ENCODE measurements around the gene USP19. TPM values are rescaled to one million over a fixed set of nuclear protein-coding genes. Genes with fewer than 3 reads are reported as not detected.

The USP19 gene
- total RNA-seq, 1 donor from 2014 or later, result 75.3 TPM

- no peak for ATAC-seq (ENCODE audit: low read depth)
- H3K4me1 Mint-ChIP-seq, result peaks cover 3% of the 10 kb centered on the region
- intact Hi-C loops (cut with micrococcal nuclease), result no loop called here
- ChIA-PET CTCF (no interaction called here), POLR2A (interaction anchor here (0.9 kb wide), 1 partner anchor 17 kb away, joined by 3 read pairs; the partner anchor contains the start of gene QRICH1)
- no peak overlapping the region for H3K27ac Mint-ChIP-seq
- TF ChIP-seq, protein P1, sequence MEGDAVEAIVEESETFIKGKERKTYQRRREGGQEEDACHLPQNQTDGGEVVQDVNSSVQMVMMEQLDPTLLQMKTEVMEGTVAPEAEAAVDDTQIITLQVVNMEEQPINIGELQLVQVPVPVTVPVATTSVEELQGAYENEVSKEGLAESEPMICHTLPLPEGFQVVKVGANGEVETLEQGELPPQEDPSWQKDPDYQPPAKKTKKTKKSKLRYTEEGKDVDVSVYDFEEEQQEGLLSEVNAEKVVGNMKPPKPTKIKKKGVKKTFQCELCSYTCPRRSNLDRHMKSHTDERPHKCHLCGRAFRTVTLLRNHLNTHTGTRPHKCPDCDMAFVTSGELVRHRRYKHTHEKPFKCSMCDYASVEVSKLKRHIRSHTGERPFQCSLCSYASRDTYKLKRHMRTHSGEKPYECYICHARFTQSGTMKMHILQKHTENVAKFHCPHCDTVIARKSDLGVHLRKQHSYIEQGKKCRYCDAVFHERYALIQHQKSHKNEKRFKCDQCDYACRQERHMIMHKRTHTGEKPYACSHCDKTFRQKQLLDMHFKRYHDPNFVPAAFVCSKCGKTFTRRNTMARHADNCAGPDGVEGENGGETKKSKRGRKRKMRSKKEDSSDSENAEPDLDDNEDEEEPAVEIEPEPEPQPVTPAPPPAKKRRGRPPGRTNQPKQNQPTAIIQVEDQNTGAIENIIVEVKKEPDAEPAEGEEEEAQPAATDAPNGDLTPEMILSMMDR (IDR thresholded peaks at IDR 0.05), result no peak
- no peak overlapping the region for H3K4me3 Mint-ChIP-seq
- no peaks in the 10 kb centered on the region for H3K27me3 Mint-ChIP-seq
- H3K9me3 Mint-ChIP-seq, result no peaks in the 10 kb centered on the region
- H3K36me3 Mint-ChIP-seq (ENCODE audit: low read depth), result peaks cover 68% of the 10 kb centered on the region
- DNase-seq, result no peak
Measured at GRCh38 chr3:49110780-49111179, 9.8 kb downstream of the USP19 start.

DNA sequence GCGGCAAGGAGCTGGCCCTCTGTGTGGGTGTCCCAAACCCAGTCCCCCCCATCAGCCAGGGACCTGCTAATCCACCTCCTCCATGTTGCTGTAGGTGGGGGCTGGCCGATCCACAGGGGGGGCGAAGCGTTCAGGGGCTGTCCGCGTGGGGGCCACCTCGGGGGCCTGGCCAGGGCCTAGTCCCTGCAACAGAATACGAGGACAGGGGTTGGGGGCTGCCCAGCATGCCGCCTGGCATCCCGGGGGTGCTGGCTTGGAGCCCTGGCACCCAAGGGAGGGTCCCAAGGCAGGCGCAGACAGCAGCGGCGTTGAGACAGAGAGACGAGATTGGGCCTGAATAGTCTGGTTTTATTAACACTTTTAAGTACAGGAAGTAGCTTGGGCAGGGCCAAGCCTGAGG is 12.3 kb downstream of the USP19 start:
- H3K27me3 Mint-ChIP-seq, result no peaks in the 10 kb centered on the region
- DNase-seq (no peak), ATAC-seq (ENCODE audit: low read depth) (no peak)
- intact Hi-C loops (cut with micrococcal nuclease), result no loop called here
- no peaks in the 10 kb centered on the region for H3K9me3 Mint-ChIP-seq
- peaks cover 25% of the 10 kb centered on the region for H3K4me1 Mint-ChIP-seq
- H3K36me3 Mint-ChIP-seq (ENCODE audit: low read depth), result peaks cover 54% of the 10 kb centered on the region
- ChIA-PET CTCF (no interaction called here), POLR2A (interaction anchor here (1.6 kb wide), 1 partner anchor 14 kb away, joined by 4 read pairs; the partner anchor contains the start of gene QRICH1)
- TF ChIP-seq, protein P1 (IDR thresholded peaks at IDR 0.05), result no peak
- no peak overlapping the region for H3K27ac Mint-ChIP-seq
- no peak overlapping the region for H3K4me3 Mint-ChIP-seq

- TF ChIP-seq, protein P1 (IDR thresholded peaks at IDR 0.05), result no peak
Measured at GRCh38 chr3:49104427-49105291, 16.0 kb downstream of the USP19 start, which contains the start of gene QARS1. TSS of gene QARS1 (minus strand) at chr3:49104757. CDS start at chr3:49104733, 24 bp downstream.

GRCh38 chr3:49104052-49104426 is 16.6 kb downstream of the USP19 start:
- peaks cover 54% of the 10 kb centered on the region for H3K36me3 Mint-ChIP-seq (ENCODE audit: low read depth)
- POLR2A ChIA-PET, result interaction anchor here (0.6 to 5.4 kb wide), 6 partner anchors 10 to 1138 kb away, joined by 3 to 57 read pairs (median 8); partner anchors contain the start of genes IMPDH2, NDUFAF3, QRICH1 and USP19
- peaks cover 28% of the 10 kb centered on the region for H3K4me1 Mint-ChIP-seq
- DNase-seq (no peak), ATAC-seq (ENCODE audit: low read depth) (no peak)
- H3K9me3 Mint-ChIP-seq, result no peaks in the 10 kb centered on the region
- H3K27me3 Mint-ChIP-seq, result no peaks in the 10 kb centered on the region
- H3K27ac Mint-ChIP-seq, result peak overlapping the region; percentile 97
- intact Hi-C loops (cut with micrococcal nuclease), result loop anchor here (1.0 kb wide), 3 partner anchors 10 to 236 kb away; partner anchors contain the start of genes QRICH1, USP19 and USP4
- CTCF ChIA-PET, result interaction anchor here (1.0 kb wide), 1 partner anchor 10 kb away, joined by 5 read pairs; the partner anchor contains the start of gene QRICH1
- peak overlapping the region; percentile 98 for H3K4me3 Mint-ChIP-seq
- TF ChIP-seq, protein P1 (IDR thresholded peaks at IDR 0.05), result no peak

More at GRCh38 chr3:49104427-49105291, 16.0 kb downstream of the USP19 start, which contains the start of gene QARS1:
- ChIA-PET CTCF (interaction anchor here (1.0 kb wide), 1 partner anchor 10 kb away, joined by 5 read pairs; the partner anchor contains the start of gene QRICH1), POLR2A (interaction anchor here (0.6 to 5.4 kb wide), 9 partner anchors 10 to 1139 kb away, joined by 3 to 57 read pairs (median 4); partner anchors contain the start of genes IMPDH2, NDUFAF3, QRICH1 and USP19)
- Mint-ChIP-seq H3K9me3 (no peaks in the 10 kb centered on the region), H3K27ac (peak within 1 kb of the TSS; percentile 97), H3K4me3 (peak within 1 kb of the TSS; percentile 98), H3K27me3 (no peaks in the 10 kb centered on the region), H3K36me3 (ENCODE audit: low read depth) (peaks cover 54% of the 10 kb centered on the region), H3K4me1 (peaks cover 28% of the 10 kb centered on the region)
- intact Hi-C loops (cut with micrococcal nuclease), result loop anchor here (1.0 kb wide), 3 partner anchors 10 to 236 kb away; partner anchors contain the start of genes QRICH1, USP19 and USP4
- peak; percentile 99 for ATAC-seq (ENCODE audit: low read depth)
- peak; percentile 77 for DNase-seq

Data from activated B cell treated with CpG ODN at 0.5 μM for 24 hours (primary cell).